Brain microvascular endothelial cell (primary cell): ENCODE measurements around the gene NWD2.
"Not testable (repeated sequence)": the region's sequence is repeated elsewhere in the genome, so short reads cannot be mapped to it uniquely, and the experiment has no call there.

Source experiments
- DNase-seq: peaks from one replicate; pipeline ENCODE4 v3.0.0-alpha.2; 2020
- H3K27ac ChIP-seq: fragments of 250-450 bp; sonication (Bioruptor Pico); 2 replicates; pipeline ENCODE4 v1.5.1; 2020; ENCODE audit warnings: mild to moderate bottlenecking, moderate library complexity
- H3K27me3 ChIP-seq: fragments of 250-450 bp; sonication (Bioruptor Pico); replicated peaks from 2 replicates; pipeline ENCODE4 v1.5.1; 2020; ENCODE audit warnings: mild to moderate bottlenecking
- H3K36me3 ChIP-seq: fragments of 250-450 bp; sonication (Bioruptor Pico); replicated peaks from 2 replicates; pipeline ENCODE4 v1.5.1; 2020; ENCODE audit warnings: mild to moderate bottlenecking
- H3K4me3 ChIP-seq: 2 replicates; pipeline ENCODE4 v1.5.1; 2011; ENCODE audit warnings: low read depth, mild to moderate bottlenecking, control low read depth, low read length, moderate library complexity
- in situ Hi-C: cut with HindIII; loops from 2 replicates; pipeline ENCODE4 v1.10.0; 2017; ENCODE audit warnings: low sequenced_read_pairs, low pct_ligation_motif_present
- TF ChIP-seq, protein P1 (sequence below): IDR thresholded peaks from 2 replicates; pipeline ENCODE4 v1.5.1; 2011; ENCODE audit warnings: low read depth, mild to moderate bottlenecking, moderate library complexity, low read length, control low read depth, inconsistent platforms; ENCODE audit errors: missing control alignments

The NWD2 gene

DNA sequence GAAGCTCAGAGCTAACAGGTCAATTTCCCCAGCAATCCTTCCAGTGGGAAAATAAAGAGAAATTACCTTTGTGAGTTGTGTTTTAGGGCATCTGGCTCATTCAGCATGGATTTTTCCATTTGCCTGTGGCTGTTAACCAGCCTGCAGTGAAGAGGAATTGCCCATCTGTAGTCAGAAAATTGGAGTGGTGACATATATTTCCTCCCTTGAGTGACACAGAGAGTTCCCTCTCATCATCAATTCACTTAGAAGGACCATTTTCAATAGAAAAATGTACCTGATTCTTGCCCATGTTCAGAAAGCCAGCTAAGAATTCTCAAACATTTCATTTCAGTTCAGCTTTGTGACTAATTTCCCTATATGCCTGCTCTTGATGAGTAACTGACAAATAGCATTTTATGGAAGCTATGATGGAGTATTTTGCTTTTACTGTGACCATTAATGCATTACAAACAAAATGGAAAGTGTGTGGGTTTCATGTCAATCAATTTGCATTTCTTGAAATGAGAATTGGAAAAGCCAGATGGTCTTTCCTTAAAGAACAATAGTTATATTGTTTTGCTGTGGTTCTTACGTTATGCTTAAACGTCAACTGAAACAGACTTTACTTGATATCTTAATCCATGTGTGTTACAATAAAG lies 155.8 kb downstream of the NWD2 start:
- Histone ChIP-seq H3K27me3 (no peaks in the 10 kb centered on the region), H3K27ac (no peak overlapping the region), H3K36me3 (no peaks in the 10 kb centered on the region), H3K4me3 (no peak overlapping the region)
- DNase-seq: no peak
- TF ChIP-seq, protein P1, sequence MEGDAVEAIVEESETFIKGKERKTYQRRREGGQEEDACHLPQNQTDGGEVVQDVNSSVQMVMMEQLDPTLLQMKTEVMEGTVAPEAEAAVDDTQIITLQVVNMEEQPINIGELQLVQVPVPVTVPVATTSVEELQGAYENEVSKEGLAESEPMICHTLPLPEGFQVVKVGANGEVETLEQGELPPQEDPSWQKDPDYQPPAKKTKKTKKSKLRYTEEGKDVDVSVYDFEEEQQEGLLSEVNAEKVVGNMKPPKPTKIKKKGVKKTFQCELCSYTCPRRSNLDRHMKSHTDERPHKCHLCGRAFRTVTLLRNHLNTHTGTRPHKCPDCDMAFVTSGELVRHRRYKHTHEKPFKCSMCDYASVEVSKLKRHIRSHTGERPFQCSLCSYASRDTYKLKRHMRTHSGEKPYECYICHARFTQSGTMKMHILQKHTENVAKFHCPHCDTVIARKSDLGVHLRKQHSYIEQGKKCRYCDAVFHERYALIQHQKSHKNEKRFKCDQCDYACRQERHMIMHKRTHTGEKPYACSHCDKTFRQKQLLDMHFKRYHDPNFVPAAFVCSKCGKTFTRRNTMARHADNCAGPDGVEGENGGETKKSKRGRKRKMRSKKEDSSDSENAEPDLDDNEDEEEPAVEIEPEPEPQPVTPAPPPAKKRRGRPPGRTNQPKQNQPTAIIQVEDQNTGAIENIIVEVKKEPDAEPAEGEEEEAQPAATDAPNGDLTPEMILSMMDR: no peak
- in situ Hi-C loops: no loop called here

DNA sequence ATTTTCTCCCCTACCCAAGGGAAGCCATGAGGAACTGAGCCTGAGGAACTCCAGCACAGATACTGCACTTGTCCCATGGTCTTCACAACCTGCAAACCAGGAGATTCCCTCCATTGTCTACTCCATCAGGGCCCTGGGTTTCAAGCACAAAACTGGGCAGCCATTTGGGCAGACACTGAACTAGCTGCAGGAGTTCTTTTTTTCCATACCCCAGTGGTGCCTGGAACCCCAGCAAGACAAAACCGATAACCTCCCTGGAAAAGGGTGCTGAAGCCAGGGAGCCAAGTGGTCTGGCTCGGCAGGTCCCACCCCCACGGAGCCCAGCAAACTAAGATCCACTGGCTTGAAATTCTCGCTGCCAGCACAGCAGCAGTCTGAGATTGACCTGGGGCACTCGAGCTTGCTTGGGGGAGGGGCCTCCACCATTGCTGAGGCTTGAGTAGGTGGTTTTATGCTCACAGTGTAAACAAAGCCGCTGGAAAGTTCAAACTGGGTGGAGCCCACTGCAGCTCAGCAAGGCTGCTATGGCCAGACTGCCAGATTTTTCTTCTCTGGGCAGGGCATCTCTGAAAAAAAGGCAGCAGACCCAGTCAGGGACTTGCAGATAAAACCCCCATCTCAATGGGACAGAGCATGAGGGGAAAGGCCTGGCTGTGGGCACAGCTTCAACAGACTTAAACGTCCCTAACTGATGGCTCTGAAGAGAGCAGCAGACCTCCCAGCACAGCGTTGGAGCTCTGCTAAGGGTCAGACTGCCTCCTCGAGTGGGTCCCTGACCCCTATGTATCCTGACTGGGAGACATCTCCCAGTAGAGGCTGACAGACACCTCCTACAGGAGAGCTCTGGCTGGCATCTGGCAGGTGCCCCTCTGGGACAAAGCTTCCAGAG lies 163.6 kb downstream of the NWD2 start:
- DNase-seq, H3K27me3 ChIP-seq, H3K4me3 ChIP-seq, in situ Hi-C loops, H3K36me3 ChIP-seq, H3K27ac ChIP-seq: not testable (repeated sequence)

DNA sequence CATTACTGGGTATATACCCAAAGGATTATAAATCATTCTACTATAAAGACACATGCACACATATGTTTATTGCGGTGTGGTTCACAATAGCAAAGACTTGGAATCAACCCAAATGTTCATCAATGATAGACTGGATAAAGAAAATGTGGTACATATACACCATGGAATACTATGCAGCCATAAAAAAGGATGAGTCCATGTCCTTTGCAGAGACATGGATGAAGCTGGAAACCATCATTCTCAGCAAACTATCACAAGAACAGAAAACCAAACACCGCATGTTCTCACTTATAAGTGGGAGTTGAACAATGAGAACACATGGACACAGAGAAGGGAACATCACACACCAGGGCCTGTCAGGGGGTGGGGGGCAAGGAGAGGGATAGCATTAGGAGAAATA lies 169.1 kb downstream of the NWD2 start:
- in situ Hi-C loops, DNase-seq, H3K27ac ChIP-seq, H3K27me3 ChIP-seq, H3K4me3 ChIP-seq, H3K36me3 ChIP-seq: not testable (repeated sequence)

DNA sequence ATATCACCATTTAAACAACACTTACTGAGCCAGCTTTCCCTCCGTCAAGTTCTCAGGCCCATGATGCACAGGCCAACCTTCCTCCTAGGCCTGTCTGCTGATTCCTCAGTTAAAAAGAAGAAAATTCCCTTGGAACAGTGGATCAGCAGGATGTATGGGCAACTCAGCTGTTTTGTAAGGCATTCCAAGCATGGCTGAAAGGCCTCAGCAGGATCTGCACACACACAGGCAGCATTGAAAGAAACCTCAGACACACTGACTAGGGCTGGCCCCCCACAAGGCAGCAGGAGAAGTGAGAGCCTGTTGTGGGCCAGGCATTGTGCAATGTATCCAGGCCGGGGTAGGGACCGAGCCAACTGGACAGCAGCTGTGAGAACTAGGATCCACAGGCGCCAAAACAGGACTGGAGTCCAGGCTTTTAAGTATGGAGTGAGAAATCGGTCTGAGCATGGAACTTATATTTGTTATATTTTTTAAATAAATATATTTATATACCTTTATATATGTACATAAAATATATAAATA lies 171.4 kb downstream of the NWD2 start:
- in situ Hi-C loops: no loop called here
- no peak for DNase-seq
- no peaks in the 10 kb centered on the region for H3K36me3 ChIP-seq

DNA sequence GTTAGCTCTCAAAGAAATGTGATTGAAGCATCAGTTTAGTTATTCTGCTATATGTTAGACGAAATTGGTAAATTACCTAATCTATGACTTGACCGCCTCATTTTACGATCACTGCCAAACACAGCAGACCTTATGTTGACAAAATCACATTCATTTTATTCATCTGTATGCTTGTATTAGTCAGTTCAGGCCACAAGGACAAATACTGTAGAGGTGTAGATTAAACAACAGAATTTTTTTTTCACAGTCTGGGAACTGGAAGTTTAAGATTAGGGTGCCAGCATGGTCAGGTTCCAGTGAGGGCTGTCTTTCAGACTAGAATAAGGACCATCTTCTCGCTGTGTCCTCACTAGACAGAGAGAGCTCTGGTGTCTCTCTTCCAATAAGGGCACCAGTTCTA lies 177.1 kb downstream of the NWD2 start:
- no peak for DNase-seq
- in situ Hi-C loops: no loop called here
- TF ChIP-seq, protein P1: no peak

More for the DNA sequence above, 171.4 kb downstream of the NWD2 start:
- H3K27me3 ChIP-seq: no peaks in the 10 kb centered on the region
- H3K4me3 ChIP-seq: no peak overlapping the region
- H3K27ac ChIP-seq: no peak overlapping the region
- TF ChIP-seq, protein P1: no peak

DNA sequence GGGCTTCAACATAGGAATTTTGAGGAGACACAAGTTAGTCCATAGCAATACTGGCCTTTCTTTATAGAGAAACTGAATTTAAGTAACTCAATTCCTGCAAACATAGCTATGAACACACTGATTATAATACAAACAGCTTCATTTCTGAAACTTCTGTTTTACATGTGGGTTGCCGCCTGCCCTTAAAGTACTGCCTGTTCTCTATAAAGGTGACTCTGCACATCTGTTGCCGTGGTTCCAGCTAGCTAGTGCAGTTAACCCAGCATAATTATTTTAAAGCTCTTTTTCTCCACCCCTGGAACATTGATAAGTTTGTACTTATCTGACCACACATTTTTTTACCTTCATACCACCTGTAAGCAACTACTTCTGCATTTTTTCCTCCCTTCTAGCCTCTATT lies 177.6 kb downstream of the NWD2 start:
- Histone ChIP-seq H3K27me3 (no peaks in the 10 kb centered on the region), H3K27ac (no peak overlapping the region), H3K36me3 (no peaks in the 10 kb centered on the region), H3K4me3 (no peak overlapping the region)
- TF ChIP-seq, protein P1: no peak
- no peak for DNase-seq
- in situ Hi-C loops: no loop called here

More for the DNA sequence above, 177.1 kb downstream of the NWD2 start:
- Histone ChIP-seq H3K4me3 (no peak overlapping the region), H3K27ac (no peak overlapping the region), H3K36me3 (no peaks in the 10 kb centered on the region), H3K27me3 (no peaks in the 10 kb centered on the region)
